Measurements from ENCODE around the gene WFDC2.
A peak's percentile ranks its signal among the peaks of the same experiment; 100 is the strongest.
"Not testable (repeated sequence)": the region's sequence is repeated elsewhere in the genome, so short reads cannot be mapped to it uniquely, and the experiment has no call there.

Gene WFDC2

DNA sequence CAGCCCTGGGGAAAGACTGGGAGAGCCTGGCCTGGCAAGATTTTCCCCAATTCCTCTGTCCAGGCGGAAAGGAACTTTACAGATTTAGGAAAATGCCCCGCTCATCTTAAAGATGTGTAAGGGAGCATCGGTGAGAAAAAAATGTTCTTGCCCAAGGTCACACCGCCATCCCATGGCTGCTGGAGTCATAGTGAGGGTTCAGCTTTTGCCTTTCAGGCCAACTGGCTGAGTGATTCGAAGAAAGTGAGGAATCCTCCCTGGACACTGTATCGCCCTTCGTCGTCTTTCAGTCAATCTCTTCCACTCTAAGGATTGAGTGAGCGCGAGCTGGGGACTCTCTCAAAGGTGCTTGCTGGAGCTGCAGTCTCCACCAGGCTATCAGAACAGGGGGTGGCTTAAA, 1.4 kb downstream of the WFDC2 start:
- Histone ChIP-seq H3K36me3 (ENCODE audit: insufficient read depth, low read depth, low read length) (no peaks in the 10 kb centered on the region), H3K4me3 (ENCODE audit: low read length) (peak overlapping the region; percentile 83), H3K27me3 (ENCODE audit: insufficient read depth, low read length) (peaks cover 36% of the 10 kb centered on the region), H3K9ac (ENCODE audit: low read depth, low read length) (peak overlapping the region; percentile 62; the same call in 1 of the 2 replicates), H3K27ac (ENCODE audit: low read length) (no peak overlapping the region), H3K9me3 (ENCODE audit: insufficient read depth, low read depth, low read length) (no peaks in the 10 kb centered on the region), H3K4me1 (ENCODE audit: insufficient read depth, low read length) (peaks cover 5% of the 10 kb centered on the region; the same call in 1 of the 2 replicates)

GRCh38 chr20:45472286-45472685, 2.7 kb downstream of the WFDC2 start:
- not testable (repeated sequence) for H3K4me3 ChIP-seq (ENCODE audit: low read length); H3K27ac ChIP-seq (ENCODE audit: low read length); H3K9ac ChIP-seq (ENCODE audit: low read depth, low read length); H3K9me3 ChIP-seq (ENCODE audit: insufficient read depth, low read depth, low read length); H3K4me1 ChIP-seq (ENCODE audit: insufficient read depth, low read length); H3K36me3 ChIP-seq (ENCODE audit: insufficient read depth, low read depth, low read length)
- peaks cover 36% of the 10 kb centered on the region for H3K27me3 ChIP-seq (ENCODE audit: insufficient read depth, low read length)

DNA sequence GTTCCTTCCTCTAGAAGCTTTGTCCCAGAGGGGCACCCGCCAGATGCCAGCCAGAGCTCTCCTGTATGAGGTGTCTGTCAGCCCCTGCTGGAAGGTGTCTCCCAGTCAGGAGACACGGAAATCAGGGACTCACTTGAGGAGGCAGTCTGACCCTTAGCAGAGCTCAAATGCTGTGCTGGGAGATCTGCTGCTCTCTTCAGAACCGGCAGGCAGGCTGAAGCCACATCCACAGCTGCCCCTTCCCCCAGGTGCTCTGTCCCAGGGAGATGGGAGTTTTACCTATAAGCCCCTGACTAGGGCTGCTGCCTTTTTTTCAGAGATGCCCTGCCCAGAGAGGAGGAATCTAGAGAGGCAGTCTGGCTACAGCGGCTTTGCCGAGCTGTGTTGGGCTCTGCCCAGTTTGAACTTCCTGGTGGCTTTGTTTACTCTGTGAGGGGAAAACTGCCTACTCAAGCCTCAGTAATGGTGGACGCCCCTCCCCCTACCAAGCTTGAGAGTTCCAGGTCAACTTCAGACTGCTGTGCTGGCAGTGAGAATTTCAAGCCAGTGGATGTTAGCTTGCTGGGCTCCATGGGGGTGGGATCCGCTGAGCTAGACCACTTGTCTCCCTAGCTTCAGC, 8.1 kb downstream of the WFDC2 start:
- not testable (repeated sequence) for H3K27ac ChIP-seq (ENCODE audit: low read length); H3K36me3 ChIP-seq (ENCODE audit: insufficient read depth, low read depth, low read length); H3K4me1 ChIP-seq (ENCODE audit: insufficient read depth, low read length); H3K27me3 ChIP-seq (ENCODE audit: insufficient read depth, low read length); H3K4me3 ChIP-seq (ENCODE audit: low read length); H3K9ac ChIP-seq (ENCODE audit: low read depth, low read length); H3K9me3 ChIP-seq (ENCODE audit: insufficient read depth, low read depth, low read length)

- Histone ChIP-seq H3K27ac (ENCODE audit: low read length) (no peak overlapping the region), H3K4me3 (ENCODE audit: low read length) (no peak overlapping the region), H3K4me1 (ENCODE audit: insufficient read depth, low read length) (peaks cover 7% of the 10 kb centered on the region; the same call in 1 of the 2 replicates), H3K27me3 (ENCODE audit: insufficient read depth, low read length) (no peaks in the 10 kb centered on the region), H3K9me3 (ENCODE audit: insufficient read depth, low read depth, low read length) (no peaks in the 10 kb centered on the region), H3K36me3 (ENCODE audit: insufficient read depth, low read depth, low read length) (peaks cover 6% of the 10 kb centered on the region), H3K9ac (ENCODE audit: low read depth, low read length) (no peak overlapping the region)
Observed at GRCh38 chr20:45479822-45480221, 10.3 kb downstream of the WFDC2 start.

GRCh38 chr20:45484676-45485075, 15.1 kb downstream of the WFDC2 start:
- H3K9me3 ChIP-seq (ENCODE audit: insufficient read depth, low read depth, low read length): no peaks in the 10 kb centered on the region
- no peaks in the 10 kb centered on the region for H3K27me3 ChIP-seq (ENCODE audit: insufficient read depth, low read length)
- peaks cover 21% of the 10 kb centered on the region; the same call in 1 of the 2 replicates for H3K4me1 ChIP-seq (ENCODE audit: insufficient read depth, low read length)
- H3K27ac ChIP-seq (ENCODE audit: low read length): no peak overlapping the region
- H3K4me3 ChIP-seq (ENCODE audit: low read length): no peak overlapping the region
- H3K36me3 ChIP-seq (ENCODE audit: insufficient read depth, low read depth, low read length): peaks cover 6% of the 10 kb centered on the region
- H3K9ac ChIP-seq (ENCODE audit: low read depth, low read length): peak overlapping the region; percentile 10; the same call in 1 of the 2 replicates

DNA sequence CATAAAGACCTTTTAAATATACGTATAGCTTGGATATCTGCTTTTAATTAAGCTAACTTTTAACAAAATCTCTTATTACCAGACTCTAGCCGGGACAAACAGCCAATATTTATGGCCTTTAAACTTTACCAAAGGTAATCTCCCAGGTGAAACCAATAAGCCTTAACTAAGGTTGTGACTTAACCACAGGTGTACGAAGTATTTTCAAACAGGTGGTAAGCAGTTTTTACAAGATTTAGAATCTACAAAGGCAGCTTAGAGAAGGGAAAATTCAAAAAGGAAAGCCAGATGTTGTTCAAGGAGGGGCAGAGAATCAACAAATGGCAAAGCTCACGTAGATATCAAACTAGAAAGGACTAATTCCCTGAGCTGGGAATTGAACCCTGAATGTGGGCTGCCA, 15.8 kb downstream of the WFDC2 start:
- no peak overlapping the region for H3K9ac ChIP-seq (ENCODE audit: low read depth, low read length)
- no peak overlapping the region for H3K4me3 ChIP-seq (ENCODE audit: low read length)
- H3K27me3 ChIP-seq (ENCODE audit: insufficient read depth, low read length): no peaks in the 10 kb centered on the region
- H3K27ac ChIP-seq (ENCODE audit: low read length): no peak overlapping the region
- H3K9me3 ChIP-seq (ENCODE audit: insufficient read depth, low read depth, low read length): no peaks in the 10 kb centered on the region
- peaks cover 21% of the 10 kb centered on the region; the same call in 1 of the 2 replicates for H3K4me1 ChIP-seq (ENCODE audit: insufficient read depth, low read length)
- H3K36me3 ChIP-seq (ENCODE audit: insufficient read depth, low read depth, low read length): peaks cover 6% of the 10 kb centered on the region

DNA sequence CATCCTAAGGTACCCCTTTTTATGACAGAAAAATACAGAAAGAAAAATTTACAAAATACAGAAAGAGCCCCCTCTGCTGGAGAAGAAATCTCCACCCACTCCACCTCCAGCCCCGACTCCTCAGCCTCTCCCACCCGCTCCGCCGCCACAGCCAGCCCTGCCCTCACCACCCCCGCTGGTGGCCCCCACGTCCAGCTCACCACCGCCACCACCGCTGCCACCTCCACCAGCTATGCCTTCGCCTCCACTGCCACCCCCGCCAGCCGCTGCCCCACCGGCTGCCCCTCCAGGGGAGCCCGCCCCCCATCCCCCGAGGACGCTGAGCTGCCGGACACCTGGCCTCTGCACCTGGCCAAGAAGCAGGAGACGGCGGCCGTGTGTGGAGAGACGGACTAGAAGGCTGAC, 17.7 kb downstream of the WFDC2 start:
- Histone ChIP-seq H3K4me1 (ENCODE audit: insufficient read depth, low read length) (peaks cover 21% of the 10 kb centered on the region; the same call in 1 of the 2 replicates), H3K9ac (ENCODE audit: low read depth, low read length) (no peak overlapping the region; the same call in 1 of the 2 replicates), H3K27ac (ENCODE audit: low read length) (no peak overlapping the region), H3K36me3 (ENCODE audit: insufficient read depth, low read depth, low read length) (no peaks in the 10 kb centered on the region), H3K4me3 (ENCODE audit: low read length) (peak overlapping the region; percentile 60; the same call in 1 of the 2 replicates), H3K27me3 (ENCODE audit: insufficient read depth, low read length) (no peaks in the 10 kb centered on the region), H3K9me3 (ENCODE audit: insufficient read depth, low read depth, low read length) (no peaks in the 10 kb centered on the region)

DNA sequence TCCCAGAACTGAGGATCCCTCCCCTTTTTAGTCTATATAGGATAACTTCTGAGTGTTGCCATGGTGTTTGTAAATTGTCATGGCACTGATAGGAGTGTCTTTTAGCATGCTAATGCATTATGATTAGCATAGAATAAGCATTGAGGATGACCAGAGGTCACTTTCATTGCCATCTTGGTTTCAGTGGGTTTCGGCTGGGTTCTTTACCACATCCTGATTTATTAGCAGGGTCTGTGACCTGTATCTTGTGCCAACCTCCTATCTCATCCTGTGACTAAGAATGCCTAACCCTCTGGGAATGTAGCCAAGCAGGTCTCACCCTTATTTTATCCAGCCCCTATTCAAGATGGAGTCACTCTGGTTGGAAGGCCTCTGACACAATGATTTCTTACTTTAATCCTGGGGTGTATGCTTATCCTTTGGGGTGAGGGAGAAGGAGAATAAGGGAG, 19.6 kb downstream of the WFDC2 start:
- Histone ChIP-seq H3K9ac (ENCODE audit: low read depth, low read length) (no peak overlapping the region), H3K4me1 (ENCODE audit: insufficient read depth, low read length) (peaks cover 21% of the 10 kb centered on the region; the same call in 1 of the 2 replicates), H3K9me3 (ENCODE audit: insufficient read depth, low read depth, low read length) (no peaks in the 10 kb centered on the region), H3K4me3 (ENCODE audit: low read length) (no peak overlapping the region), H3K27ac (ENCODE audit: low read length) (no peak overlapping the region), H3K36me3 (ENCODE audit: insufficient read depth, low read depth, low read length) (no peaks in the 10 kb centered on the region), H3K27me3 (ENCODE audit: insufficient read depth, low read length) (no peaks in the 10 kb centered on the region)

DNA sequence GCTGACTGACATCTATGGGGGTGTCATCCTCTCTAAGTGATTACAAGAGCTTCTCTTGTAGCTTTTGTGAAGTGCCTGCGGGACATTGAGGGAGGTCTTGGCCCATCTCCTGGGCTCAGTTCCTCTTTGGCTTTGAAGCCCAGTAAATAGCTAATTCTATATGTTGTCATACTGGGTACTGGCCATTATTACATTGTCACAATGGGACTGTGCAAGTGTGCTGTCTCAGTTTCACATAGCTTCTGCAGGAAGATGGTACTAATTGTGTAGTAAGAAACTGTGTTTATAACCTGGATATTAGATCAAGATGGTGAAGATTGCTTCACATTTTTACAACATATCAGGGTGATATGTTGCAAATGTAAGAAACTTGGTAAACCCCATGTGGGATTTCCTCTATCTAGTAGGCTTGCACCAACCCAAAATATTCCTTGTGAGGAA, 26.0 kb downstream of the WFDC2 start:
- H3K4me3 ChIP-seq (ENCODE audit: low read length): no peak overlapping the region
- no peaks in the 10 kb centered on the region for H3K36me3 ChIP-seq (ENCODE audit: insufficient read depth, low read depth, low read length)
- no peaks in the 10 kb centered on the region for H3K9me3 ChIP-seq (ENCODE audit: insufficient read depth, low read depth, low read length)
- no peak overlapping the region for H3K27ac ChIP-seq (ENCODE audit: low read length)
- H3K4me1 ChIP-seq (ENCODE audit: insufficient read depth, low read length): no peaks in the 10 kb centered on the region
- H3K9ac ChIP-seq (ENCODE audit: low read depth, low read length): no peak overlapping the region
- no peaks in the 10 kb centered on the region for H3K27me3 ChIP-seq (ENCODE audit: insufficient read depth, low read length)

DNA sequence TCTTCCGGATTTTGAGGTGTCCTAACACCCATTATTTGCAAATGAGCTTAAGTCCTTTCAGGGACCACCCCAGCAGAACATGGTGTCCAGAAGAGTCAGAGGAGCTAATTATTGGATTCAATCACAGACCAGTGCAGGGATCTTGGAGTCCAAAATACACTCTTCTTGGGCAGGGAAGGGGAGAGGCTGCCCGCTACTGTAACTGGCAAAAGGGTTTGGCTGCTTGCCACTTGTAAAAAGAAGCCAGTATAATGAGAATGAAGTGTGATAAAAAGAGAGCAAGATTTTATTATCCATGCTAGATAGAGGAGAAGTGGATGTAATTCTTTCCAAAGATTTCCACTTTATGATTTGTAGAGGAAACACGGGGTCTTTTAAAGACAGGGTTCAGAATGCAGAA, 26.6 kb downstream of the WFDC2 start:
- Histone ChIP-seq H3K4me1 (ENCODE audit: insufficient read depth, low read length) (no peaks in the 10 kb centered on the region), H3K4me3 (ENCODE audit: low read length) (no peak overlapping the region), H3K9me3 (ENCODE audit: insufficient read depth, low read depth, low read length) (no peaks in the 10 kb centered on the region), H3K36me3 (ENCODE audit: insufficient read depth, low read depth, low read length) (no peaks in the 10 kb centered on the region), H3K9ac (ENCODE audit: low read depth, low read length) (no peak overlapping the region), H3K27ac (ENCODE audit: low read length) (no peak overlapping the region), H3K27me3 (ENCODE audit: insufficient read depth, low read length) (no peaks in the 10 kb centered on the region)

- H3K9me3 ChIP-seq (ENCODE audit: insufficient read depth, low read depth, low read length): no peaks in the 10 kb centered on the region
- H3K9ac ChIP-seq (ENCODE audit: low read depth, low read length): no peak overlapping the region
- no peaks in the 10 kb centered on the region for H3K36me3 ChIP-seq (ENCODE audit: insufficient read depth, low read depth, low read length)
- no peaks in the 10 kb centered on the region for H3K4me1 ChIP-seq (ENCODE audit: insufficient read depth, low read length)
- no peak overlapping the region for H3K27ac ChIP-seq (ENCODE audit: low read length)
- no peak overlapping the region for H3K4me3 ChIP-seq (ENCODE audit: low read length)
- no peaks in the 10 kb centered on the region for H3K27me3 ChIP-seq (ENCODE audit: insufficient read depth, low read length)
Observed at GRCh38 chr20:45497971-45498494, 28.5 kb downstream of the WFDC2 start.

DNA sequence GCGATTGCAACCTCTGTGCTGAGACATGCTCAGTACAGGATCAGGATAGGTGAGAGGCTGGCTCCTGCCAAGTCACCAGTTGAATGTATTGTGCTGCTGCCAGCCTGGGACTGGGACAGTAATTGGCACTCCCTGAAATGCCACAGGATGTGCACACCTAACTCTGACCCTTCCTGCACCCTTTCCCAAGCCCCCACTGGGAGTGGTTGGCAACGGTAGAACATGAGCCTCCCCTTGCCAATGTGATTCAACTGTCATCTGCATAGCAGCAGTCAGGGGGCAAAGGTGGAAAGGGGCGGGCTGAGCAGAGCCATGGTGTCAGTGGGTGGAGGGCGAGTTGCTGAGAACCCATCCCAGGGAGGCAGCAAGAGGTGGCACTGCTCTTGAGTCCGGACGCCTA, 30.5 kb downstream of the WFDC2 start:
- Histone ChIP-seq H3K36me3 (ENCODE audit: insufficient read depth, low read depth, low read length) (no peaks in the 10 kb centered on the region), H3K4me1 (ENCODE audit: insufficient read depth, low read length) (no peaks in the 10 kb centered on the region), H3K4me3 (ENCODE audit: low read length) (no peak overlapping the region), H3K27ac (ENCODE audit: low read length) (no peak overlapping the region), H3K9ac (ENCODE audit: low read depth, low read length) (no peak overlapping the region), H3K9me3 (ENCODE audit: insufficient read depth, low read depth, low read length) (no peaks in the 10 kb centered on the region), H3K27me3 (ENCODE audit: insufficient read depth, low read length) (no peaks in the 10 kb centered on the region)
